Endothelial cell of umbilical vein (primary cell): ENCODE data around the gene BNIP5.

Source experiments
- EZH2 ChIP-seq: IDR thresholded peaks from 2 replicates; pipeline ENCODE4 v1.6.1; 2012; ENCODE audit warnings: borderline replicate concordance, low read depth, mild to moderate bottlenecking, moderate library complexity, low read length, inconsistent platforms; ENCODE audit not compliant: severe bottlenecking
- FOS ChIP-seq: IDR thresholded peaks from 2 replicates; pipeline ENCODE4 v1.6.1; 2011; ENCODE audit warnings: mild to moderate bottlenecking, low read length, moderate library complexity, borderline replicate concordance; ENCODE audit not compliant: insufficient read depth
- GATA2 ChIP-seq: IDR thresholded peaks from 2 replicates; pipeline ENCODE4 v1.7.0; 2011; ENCODE audit warnings: low read depth, mild to moderate bottlenecking, moderate library complexity, mixed read lengths, low read length; ENCODE audit not compliant: insufficient read length, insufficient read depth
- JUN ChIP-seq: IDR thresholded peaks from 2 replicates; pipeline ENCODE4 v1.6.1; 2011; ENCODE audit warnings: borderline replicate concordance, low read depth; ENCODE audit not compliant: insufficient read length, insufficient read depth
- MYC ChIP-seq: IDR thresholded peaks from one replicate; pipeline ENCODE4 v1.6.1; 2011; ENCODE audit warnings: mild to moderate bottlenecking, low read depth, low read length
- POLR2A ChIP-seq: IDR thresholded peaks from 2 replicates; pipeline ENCODE4 v1.6.1; 2012; ENCODE audit warnings: low read depth, mild to moderate bottlenecking, control low read depth, low read length
- POLR2AphosphoS5 ChIP-seq: IDR thresholded peaks from 2 replicates; pipeline ENCODE4 v1.6.1; 2012; ENCODE audit warnings: low read depth, mild to moderate bottlenecking, control low read depth, low read length, moderate library complexity; ENCODE audit not compliant: insufficient read depth
- TF ChIP-seq, protein P1 (sequence below), 2 donors: IDR thresholded peaks; 1 replicate in 1 of 2; 2 replicates in 1 of 2; pipeline ENCODE4 v1.5.1; 2011; ENCODE audit warnings: low read length in 2 of 2, mild to moderate bottlenecking in 2 of 2, moderate library complexity in 2 of 2, control low read depth in 1 of 2, inconsistent platforms in 1 of 2, low read depth in 1 of 2; ENCODE audit not compliant: insufficient read depth in 1 of 2; ENCODE audit errors: extremely low read depth in 1 of 2
- TF ChIP-seq, protein P2 (sequence below): IDR thresholded peaks from 2 replicates; pipeline ENCODE4 v1.6.1; 2011; ENCODE audit not compliant: insufficient read depth, insufficient read length

DNA sequence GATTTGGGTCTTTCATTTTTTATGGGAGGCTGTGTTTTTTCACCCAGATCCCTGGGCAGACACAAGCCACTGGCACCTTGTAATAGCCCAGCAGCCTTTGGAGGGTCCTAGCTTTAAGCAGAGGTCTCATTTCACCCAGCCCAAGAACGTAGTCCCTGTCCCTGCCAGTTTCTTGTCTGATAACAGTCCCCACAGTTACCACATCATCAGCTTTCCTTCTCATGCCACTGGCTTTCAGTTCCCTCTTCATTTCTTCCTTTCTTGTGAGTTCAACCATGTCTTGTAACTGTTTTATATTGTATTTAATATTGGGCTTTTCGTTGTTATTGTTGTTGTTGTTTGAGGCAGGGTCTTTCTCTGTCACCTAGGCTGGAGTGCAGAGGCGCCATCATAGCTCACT, 56.2 kb downstream of the BNIP5 start:
- TF ChIP-seq, protein P1, sequence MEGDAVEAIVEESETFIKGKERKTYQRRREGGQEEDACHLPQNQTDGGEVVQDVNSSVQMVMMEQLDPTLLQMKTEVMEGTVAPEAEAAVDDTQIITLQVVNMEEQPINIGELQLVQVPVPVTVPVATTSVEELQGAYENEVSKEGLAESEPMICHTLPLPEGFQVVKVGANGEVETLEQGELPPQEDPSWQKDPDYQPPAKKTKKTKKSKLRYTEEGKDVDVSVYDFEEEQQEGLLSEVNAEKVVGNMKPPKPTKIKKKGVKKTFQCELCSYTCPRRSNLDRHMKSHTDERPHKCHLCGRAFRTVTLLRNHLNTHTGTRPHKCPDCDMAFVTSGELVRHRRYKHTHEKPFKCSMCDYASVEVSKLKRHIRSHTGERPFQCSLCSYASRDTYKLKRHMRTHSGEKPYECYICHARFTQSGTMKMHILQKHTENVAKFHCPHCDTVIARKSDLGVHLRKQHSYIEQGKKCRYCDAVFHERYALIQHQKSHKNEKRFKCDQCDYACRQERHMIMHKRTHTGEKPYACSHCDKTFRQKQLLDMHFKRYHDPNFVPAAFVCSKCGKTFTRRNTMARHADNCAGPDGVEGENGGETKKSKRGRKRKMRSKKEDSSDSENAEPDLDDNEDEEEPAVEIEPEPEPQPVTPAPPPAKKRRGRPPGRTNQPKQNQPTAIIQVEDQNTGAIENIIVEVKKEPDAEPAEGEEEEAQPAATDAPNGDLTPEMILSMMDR (IDR thresholded peaks at IDR 0.05; ENCODE audit: extremely low read depth in 1 of 2, insufficient read depth in 1 of 2, low read depth in 1 of 2, low read length in 2 of 2) = no peak
- TF ChIP-seq POLR2AphosphoS5 = no peak
- TF ChIP-seq EZH2 = no peak
- no peak for TF ChIP-seq POLR2A
- TF ChIP-seq JUN = no peak
- TF ChIP-seq, protein P2, sequence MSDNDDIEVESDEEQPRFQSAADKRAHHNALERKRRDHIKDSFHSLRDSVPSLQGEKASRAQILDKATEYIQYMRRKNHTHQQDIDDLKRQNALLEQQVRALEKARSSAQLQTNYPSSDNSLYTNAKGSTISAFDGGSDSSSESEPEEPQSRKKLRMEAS = no peak
- TF ChIP-seq FOS = no peak
- TF ChIP-seq MYC = no peak
- TF ChIP-seq GATA2 = no peak
